ENCODE data around the gene TNFSF11.
"Not testable (repeated sequence)": the region's sequence is repeated elsewhere in the genome, so short reads cannot be mapped to it uniquely, and the experiment has no call there.

The TNFSF11 gene

DNA sequence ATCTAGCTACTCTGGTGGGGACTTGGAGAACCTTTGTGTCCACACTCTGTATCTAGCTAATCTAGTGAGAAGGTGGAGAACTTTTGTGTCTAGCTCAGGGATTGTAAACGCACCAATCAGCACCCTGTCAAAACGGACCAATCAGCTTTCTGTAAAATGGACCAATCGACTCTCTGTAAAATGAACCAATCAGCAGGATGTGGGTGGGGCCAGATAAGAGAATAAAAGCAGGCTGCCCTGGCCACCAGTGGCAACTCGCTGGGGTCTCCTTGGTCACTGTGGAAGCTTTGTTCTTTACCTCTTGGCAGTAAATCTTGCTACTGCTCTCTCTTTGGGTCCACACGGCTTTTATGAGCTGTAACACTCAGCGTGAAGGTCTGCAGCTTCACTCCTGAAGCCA, 13.6 kb upstream of the TNFSF11 start:
- DNase-seq (ENCODE audit: low read depth) = not testable (repeated sequence)

GRCh38 chr13:42561752-42562467, 12.0 kb upstream of the TNFSF11 start:
- no peak for DNase-seq (ENCODE audit: low read depth)

GRCh38 chr13:42567906-42568305, 6.0 kb upstream of the TNFSF11 start:
- DNase-seq (ENCODE audit: low read depth) = no peak

- no peak for DNase-seq (ENCODE audit: low read depth)
Observed at GRCh38 chr13:42569576-42570344, 4.2 kb upstream of the TNFSF11 start.

- no peak for DNase-seq (ENCODE audit: low read depth)
Observed at GRCh38 chr13:42571895-42572294, 2.1 kb upstream of the TNFSF11 start.

GRCh38 chr13:42574435-42575311, 721 bp downstream of the TNFSF11 start:
- no peak for DNase-seq (ENCODE audit: low read depth)

- DNase-seq (ENCODE audit: low read depth) = no peak
Observed at GRCh38 chr13:42575938-42576337, 2.0 kb downstream of the TNFSF11 start.

GRCh38 chr13:42577538-42577937, 3.6 kb downstream of the TNFSF11 start:
- DNase-seq (ENCODE audit: low read depth) = no peak

DNA sequence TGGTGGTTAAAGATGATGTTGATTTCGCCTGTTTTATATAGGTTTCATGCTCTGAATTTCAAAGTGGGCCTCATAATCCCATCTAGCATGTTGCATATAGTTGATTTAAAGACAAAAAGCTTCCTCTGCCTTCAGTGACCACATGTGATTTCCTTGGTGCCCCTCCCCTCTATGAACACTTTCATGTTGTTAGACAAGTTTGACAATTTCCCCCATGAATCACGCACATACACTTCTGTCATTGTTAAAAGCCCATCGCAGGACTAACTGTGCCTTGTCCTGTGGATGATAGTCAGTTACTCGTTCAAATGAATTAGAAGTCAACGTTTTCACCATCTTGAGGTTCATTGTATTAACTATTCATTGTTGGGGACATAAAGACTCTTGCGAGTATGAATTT, 6.7 kb downstream of the TNFSF11 start:
- DNase-seq (ENCODE audit: low read depth) = no peak

- DNase-seq (ENCODE audit: low read depth) = no peak
Observed at GRCh38 chr13:42581427-42581826, 7.5 kb downstream of the TNFSF11 start.

DNA sequence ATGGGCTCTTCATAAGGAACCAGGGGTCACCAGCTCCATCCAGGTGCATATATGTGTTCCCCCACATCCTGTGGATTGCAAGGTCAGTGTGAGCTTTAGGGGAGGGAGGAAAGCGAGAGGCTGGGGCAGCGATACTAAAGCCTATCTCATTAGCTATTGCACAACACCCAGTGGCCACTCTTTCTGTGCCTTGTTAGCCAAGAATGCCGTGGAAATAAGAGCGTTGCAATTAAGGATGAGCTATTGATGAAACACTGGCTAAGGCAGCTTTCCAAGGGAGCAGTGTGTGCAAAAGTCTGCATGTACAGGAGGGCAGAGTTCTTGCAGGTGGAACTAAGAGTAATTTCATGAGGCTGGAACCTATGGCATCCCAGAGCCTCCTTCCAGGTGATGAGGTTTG, 17.6 kb downstream of the TNFSF11 start:
- no peak for DNase-seq (ENCODE audit: low read depth)

GRCh38 chr13:42592915-42593900, 19.3 kb downstream of the TNFSF11 start:
- no peak for DNase-seq (ENCODE audit: low read depth)

DNA sequence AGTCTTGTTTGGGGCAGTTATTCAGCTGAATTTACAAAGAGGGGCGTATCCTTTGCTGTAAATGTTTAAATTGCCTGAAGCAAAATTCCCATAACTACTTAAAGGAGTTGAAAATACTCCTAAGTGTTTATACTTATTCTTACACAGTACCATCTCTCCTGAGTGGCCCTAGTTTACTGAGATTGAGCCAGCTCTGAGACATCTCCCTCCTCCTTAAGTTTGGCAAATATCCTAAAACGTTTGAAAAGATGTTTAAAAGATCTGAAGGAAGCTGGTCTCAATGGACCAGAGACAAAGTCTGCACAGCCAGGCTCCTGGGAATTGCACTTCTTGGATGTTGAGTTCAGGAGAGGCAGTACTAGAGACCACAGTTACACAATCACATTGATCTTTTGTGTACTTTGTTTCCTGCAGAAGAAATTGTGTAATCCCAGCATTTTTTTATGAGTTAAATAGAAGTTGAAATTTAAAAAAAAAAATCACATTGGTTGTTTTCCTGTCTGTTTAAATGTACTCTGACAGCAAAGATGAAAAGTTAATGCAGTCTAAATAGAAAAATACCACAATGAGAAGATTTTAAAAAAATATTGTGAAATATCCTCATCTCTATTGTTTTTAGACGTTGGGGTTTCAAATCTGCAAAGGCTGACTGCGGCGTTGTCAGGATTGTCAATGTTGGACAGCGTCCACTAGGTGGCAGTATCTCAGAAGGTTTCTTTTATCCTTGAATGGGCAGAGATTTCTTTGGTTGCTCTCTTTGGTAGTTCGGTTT, 20.7 kb downstream of the TNFSF11 start:
- peak; percentile 73 for DNase-seq (ENCODE audit: low read depth)

DNA sequence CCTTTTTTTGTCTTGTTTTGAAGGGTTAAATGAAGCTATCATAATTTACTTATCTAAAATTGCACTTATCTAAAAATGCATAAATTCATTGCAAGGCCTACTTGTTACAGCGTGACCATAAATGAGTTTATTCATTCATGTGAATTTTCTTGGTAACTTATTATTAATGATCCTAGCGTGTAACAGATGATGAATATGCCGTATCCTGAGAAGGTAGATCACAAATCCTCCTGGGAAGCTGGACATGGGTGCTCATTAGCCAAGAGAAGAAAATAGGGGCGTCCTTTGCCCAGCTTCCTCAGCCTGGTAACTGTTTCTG, 21.3 kb downstream of the TNFSF11 start:
- DNase-seq (ENCODE audit: low read depth) = no peak

DNA sequence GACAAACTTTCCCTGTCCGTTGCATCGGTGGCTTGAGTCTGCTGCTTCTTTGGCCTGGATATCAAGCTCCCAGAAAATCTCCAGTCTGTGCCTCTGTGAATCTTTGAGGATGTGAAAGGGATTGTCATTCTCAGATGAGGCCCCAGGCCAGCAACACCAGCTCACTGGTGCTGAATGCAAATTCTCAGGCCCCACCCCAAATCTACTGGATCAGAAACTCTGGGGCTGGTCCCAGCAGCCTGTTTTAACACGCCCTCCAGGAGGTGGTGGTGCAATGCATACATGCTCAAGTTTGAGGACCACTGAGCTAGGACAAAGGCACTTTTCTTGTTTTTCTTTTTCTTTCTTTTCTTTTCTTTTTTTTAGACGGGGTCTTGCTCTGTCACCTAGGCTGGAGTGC, 23.6 kb downstream of the TNFSF11 start:
- no peak for DNase-seq (ENCODE audit: low read depth)

DNA sequence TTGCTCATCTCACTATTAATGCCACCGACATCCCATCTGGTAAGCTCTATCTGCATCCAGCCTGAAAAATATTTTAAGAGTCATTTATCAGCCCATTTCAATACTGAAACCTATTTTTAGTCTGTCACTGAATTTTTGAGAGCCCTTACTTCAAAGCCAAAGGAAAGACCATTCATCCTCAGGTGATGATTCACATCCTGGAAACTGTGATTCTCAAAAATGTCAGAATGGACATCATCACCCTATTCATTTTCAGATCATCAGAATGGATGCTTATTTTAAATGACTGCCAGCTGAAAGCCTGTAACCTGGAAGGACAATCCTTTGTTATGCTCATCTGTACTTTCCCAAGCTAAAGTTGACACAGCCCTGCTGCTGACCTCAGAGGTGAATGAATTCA, 27.0 kb downstream of the TNFSF11 start:
- DNase-seq (ENCODE audit: low read depth) = peak; percentile 24

DNA sequence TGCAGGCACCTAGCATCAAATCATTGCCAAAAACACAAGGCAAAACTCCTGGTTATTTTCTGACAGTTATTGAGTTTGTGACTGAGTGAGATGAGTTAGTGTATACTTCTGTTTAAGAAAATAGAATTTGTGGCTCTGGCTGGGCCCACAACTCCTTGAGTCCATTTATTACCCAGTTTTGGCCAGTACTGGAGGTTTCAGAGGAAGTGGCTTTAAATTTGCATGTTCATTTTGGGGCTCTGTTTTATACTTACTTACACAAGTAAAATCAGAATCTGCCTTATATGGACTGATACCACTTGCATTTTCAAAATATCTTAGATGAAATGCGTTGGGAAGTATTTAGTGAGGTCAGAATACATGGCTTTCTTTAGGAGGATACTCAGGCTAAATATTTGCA, 29.0 kb downstream of the TNFSF11 start:
- DNase-seq (ENCODE audit: low read depth) = no peak

GRCh38 chr13:42603571-42603970, 29.6 kb downstream of the TNFSF11 start:
- DNase-seq (ENCODE audit: low read depth) = no peak

- DNase-seq (ENCODE audit: low read depth) = no peak
Observed at GRCh38 chr13:42607546-42607945, 33.6 kb downstream of the TNFSF11 start.

GRCh38 chr13:42610649-42611048, 36.7 kb downstream of the TNFSF11 start:
- no peak for DNase-seq (ENCODE audit: low read depth)

Data from ELR (cell line).